GM23338 (cell line): ENCODE measurements around the gene SCAPER.
A peak's percentile ranks its signal among the peaks of the same experiment; 100 is the strongest.

ENCODE experiments used
- POLR2AphosphoS5 ChIP-seq: IDR thresholded peaks from 2 replicates; pipeline ENCODE4 v1.6.1; 2016; ENCODE audit warnings: antibody characterized with exemption, low read depth
- TF ChIP-seq, protein P1 (sequence below), 2 experiments: fragments of 200-600 bp in 1 of 2; sonication (generic) in 1 of 2; conservative IDR thresholded peaks; 2 replicates each; pipeline versions ENCODE4 v1.5.1 to v1.6.1; 2016 to 2017; ENCODE audit warnings: antibody characterized with exemption in 2 of 2, low read depth in 2 of 2, mild to moderate bottlenecking in 2 of 2, moderate library complexity in 1 of 2

DNA sequence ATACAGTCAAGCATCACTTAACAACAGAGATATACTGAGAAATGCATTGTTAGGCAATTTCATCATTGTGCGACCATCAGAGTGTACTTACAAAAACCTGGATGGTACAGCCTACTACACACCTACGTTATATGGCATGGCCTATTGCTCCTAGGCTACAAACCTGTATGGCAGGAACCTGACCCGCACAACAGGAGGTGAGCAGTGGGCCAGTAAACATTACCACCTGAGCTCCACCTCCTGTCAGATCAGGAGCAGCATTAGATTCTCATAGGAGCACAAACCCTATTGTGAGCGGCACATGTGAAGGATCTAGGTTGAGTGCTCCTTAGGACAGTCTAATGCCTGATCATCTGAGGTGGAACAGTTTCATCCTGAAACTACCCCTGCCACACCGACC is 89.7 kb downstream of the SCAPER start:
- TF ChIP-seq, protein P1, sequence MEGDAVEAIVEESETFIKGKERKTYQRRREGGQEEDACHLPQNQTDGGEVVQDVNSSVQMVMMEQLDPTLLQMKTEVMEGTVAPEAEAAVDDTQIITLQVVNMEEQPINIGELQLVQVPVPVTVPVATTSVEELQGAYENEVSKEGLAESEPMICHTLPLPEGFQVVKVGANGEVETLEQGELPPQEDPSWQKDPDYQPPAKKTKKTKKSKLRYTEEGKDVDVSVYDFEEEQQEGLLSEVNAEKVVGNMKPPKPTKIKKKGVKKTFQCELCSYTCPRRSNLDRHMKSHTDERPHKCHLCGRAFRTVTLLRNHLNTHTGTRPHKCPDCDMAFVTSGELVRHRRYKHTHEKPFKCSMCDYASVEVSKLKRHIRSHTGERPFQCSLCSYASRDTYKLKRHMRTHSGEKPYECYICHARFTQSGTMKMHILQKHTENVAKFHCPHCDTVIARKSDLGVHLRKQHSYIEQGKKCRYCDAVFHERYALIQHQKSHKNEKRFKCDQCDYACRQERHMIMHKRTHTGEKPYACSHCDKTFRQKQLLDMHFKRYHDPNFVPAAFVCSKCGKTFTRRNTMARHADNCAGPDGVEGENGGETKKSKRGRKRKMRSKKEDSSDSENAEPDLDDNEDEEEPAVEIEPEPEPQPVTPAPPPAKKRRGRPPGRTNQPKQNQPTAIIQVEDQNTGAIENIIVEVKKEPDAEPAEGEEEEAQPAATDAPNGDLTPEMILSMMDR (conservative IDR thresholded peaks at IDR 0.05; ENCODE audit: low read depth in 2 of 2): 0 out of 4 replicates have a peak, but pooled peaks of 1 of the 2 experiments have one; percentile 0
- TF ChIP-seq POLR2AphosphoS5: no peak
